Hematopoietic multipotent progenitor cell (in vitro differentiated cells): ENCODE data around the gene TEKTIP1. TPM values are rescaled to one million over a fixed set of nuclear protein-coding genes. Genes with fewer than 3 reads are reported as not detected.
"Not testable (repeated sequence)": the region's sequence is repeated elsewhere in the genome, so short reads cannot be mapped to it uniquely, and the experiment has no call there.

ENCODE experiments used
- DNase-seq, 3 donors: peaks; one replicate each; pipeline ENCODE4 v3.0.0-alpha.2; 2011 to 2015; ENCODE audit warnings: low read depth in 2 of 3, low spot score in 2 of 3
- small RNA-seq: library from RNA; depleted of rRNA; stranded (forward); fragments of <200 nt; gene quantifications from one replicate; pipeline ENCODE3, GENCODE V24; 2012
- total RNA-seq: library from RNA; depleted of rRNA; stranded (reverse); fragments of >200 nt; gene quantifications from one replicate; pipeline ENCODE4 v1.2.3, GENCODE V29; 2012

The TEKTIP1 gene
- total RNA-seq, 1 donor, result 0.54 TPM

DNA sequence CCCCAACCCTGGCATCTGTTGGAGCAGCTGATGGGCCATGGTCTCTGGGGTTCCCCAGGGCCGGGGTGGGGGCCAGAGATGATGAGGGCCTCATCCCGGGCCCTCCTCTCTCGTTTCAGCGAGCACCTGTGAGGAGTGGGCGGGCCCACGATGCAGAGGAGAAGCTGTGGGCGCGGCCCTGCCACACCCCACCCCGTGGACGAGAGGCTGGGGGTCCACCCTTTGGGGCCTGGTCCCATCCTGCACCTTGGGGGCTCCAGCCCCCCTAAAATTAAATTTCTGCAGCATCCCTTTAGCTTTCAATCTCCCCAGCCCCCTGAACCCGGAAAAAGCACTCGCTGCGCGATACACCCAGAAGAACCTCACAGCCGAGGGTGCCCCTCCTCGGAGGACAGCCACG, 39.4 kb downstream of the TEKTIP1 start:
- no peak for DNase-seq

DNA sequence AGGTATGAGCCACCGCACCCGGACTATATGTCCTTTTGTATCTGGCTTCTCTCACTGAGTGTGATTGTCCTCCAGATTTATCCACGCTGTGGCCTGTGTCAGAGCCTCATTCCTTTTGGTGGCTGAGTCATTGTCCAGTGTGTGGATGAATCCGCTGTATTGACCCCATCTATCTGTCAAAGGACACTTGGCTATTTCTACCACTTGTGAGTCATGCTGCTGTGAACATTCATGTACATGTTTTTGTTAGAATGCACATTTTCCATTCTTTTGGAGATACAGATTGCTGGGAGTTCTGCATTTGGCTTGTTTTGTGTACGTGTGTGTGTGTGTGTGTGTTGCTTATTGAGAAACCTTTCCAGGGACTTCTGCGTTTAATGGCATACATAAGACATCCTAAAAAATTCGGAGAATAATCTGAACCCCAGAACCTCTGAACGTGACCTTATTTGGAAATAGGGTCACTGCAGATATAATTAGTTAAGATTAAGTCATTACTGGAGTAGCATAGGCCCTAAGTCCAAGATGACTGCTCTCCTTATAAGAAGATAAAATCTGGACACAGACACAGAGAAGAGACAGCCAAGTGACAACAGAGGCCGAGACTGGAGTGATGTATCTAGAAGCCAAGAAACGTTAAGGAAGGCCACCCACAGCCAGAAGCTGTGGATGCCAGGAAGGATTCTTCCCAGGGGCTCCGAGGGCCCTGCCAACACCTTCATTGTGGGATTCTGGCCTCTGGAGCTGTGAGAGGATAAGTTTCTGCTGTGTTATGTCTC, 41.4 kb downstream of the TEKTIP1 start:
- no peak for DNase-seq

- not testable (repeated sequence) for DNase-seq
Observed at GRCh38 chr19:3581792-3582191, 42.8 kb downstream of the TEKTIP1 start.

GRCh38 chr19:3584036-3584802, 45.2 kb downstream of the TEKTIP1 start:
- DNase-seq, result not testable (repeated sequence)

- no peak for DNase-seq
Observed at GRCh38 chr19:3585301-3586126, 46.5 kb downstream of the TEKTIP1 start, which contains the start of gene GIPC3. Gene GIPC3 (plus strand): TSS chr19:3585478. CDS start chr19:3585598, 120 bp downstream.

DNA sequence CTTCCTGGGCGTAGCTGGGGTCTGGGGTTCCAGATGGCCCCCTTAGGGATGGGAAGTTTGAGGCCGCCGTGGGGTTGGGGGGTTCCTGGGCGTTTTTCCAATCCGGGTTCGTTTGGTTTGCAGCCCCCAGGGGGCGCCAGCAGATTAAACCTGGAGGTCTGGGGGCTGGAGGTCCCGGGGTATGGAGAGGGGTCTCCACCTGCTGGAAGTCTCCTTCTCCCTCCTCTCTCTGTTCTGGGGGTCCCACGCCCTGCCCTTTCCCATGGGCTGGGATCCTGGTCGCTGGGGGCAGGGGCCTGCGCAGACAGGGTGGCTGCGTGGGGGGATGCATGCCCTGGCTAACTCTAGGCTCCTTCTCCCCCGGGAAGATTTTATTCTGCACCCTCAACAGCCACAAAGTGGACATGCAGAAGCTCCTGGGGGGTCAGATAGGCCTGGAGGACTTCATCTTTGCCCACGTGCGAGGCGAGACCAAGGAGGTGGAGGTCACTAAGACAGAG, 47.2 kb downstream of the TEKTIP1 start:
- peak in 1 of 3 donors; percentile 67 for DNase-seq

DNA sequence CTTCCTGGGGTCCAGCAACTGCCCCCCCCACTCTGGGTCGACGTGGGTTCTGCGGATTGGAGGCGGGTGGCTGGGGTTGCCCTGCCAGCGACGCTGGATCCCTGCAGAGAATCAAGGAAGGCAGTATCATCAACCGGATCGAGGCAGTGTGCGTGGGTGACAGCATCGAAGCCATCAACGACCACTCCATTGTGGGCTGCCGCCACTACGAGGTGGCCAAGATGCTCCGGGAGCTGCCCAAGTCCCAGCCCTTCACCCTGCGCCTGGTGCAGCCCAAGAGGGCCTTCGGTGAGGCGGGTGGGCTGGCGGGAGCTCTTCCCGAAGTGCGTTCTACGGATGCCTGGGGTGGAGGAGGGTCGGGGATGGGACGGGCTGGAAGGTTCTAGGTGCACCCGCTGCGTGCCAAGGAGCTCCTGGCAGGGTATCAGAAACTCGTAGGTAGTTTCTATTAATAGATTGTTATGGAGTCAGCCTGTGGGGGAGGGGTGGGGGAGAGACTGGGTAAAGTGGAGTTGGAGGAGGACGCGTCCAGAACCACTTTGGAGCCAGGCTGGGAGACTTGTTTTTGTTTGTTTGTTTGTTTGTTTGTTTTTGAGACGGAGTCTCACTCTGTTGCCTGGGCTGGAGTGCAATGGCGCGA, 47.9 kb downstream of the TEKTIP1 start:
- no peak for DNase-seq

DNA sequence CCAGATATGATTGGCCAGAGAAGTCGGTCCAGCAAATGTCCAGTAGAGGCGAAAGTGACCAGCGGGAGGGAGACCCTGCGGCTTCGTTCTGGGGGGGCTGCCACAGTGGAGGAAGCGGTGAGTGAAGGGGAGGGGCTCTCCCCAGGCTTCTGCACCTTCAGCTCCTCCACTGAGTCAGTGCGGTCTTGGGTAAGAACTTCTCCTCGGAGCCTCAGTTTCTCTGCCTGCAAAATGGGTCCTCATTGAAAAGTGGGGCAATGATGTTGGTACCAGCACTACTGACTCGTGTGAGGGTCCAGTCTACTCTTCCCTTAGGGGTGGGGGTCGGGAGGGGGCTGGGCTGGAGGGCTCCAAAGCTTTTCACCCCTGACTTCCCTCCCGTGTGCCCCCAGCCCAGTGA, 50.5 kb downstream of the TEKTIP1 start:
- DNase-seq, result no peak

DNA sequence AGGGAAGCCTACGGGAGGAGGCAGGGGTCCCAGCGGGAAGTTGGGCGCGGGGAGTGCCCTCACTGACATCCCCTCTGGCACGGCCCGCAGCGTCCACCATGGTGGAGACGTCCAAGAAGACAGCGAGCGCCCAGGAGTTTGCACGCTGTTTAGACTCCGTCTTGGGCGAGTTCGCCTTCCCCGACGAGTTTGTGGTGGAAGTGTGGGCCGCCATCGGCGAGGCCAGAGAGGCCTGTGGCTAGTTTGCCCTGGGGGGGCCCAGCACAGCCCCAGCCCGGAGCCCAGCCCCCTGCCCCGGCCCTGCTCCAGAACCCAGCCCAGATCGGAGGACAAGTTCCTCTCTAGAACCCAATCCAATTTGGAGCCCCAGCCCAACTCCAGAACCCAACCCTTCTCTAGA, 51.0 kb downstream of the TEKTIP1 start:
- no peak for DNase-seq

- DNase-seq, result no peak
Observed at GRCh38 chr19:3590991-3591659, 52.2 kb downstream of the TEKTIP1 start.

GRCh38 chr19:3591876-3592613, 53.1 kb downstream of the TEKTIP1 start:
- DNase-seq, result no peak

- peak in 1 of 3 donors; percentile 46 for DNase-seq
Observed at GRCh38 chr19:3593156-3593555, 54.2 kb downstream of the TEKTIP1 start.

Small RNAs within 50 kb of the gene (small RNA-seq; reads per million reads assigned to genes)
- gene AC005786.1 (not detected), gene RF00212 (not detected)

Other genes starting within 250 kb of the TEKTIP1 start
- 36.1 TPM for gene NFIC, start 172.6 kb upstream of the TEKTIP1 start, total RNA-seq
- 75.7 TPM for gene SMIM24, start 58.6 kb upstream of the TEKTIP1 start, total RNA-seq
- gene SMIM44, start 55.7 kb upstream of the TEKTIP1 start, total RNA-seq, result not detected
- 9.2 TPM for gene DOHH, start 38.5 kb upstream of the TEKTIP1 start, total RNA-seq
- gene FZR1, start 32.9 kb upstream of the TEKTIP1 start, total RNA-seq, result 85.6 TPM
- gene MFSD12, start 18.4 kb downstream of the TEKTIP1 start, total RNA-seq, result 82.4 TPM
- gene HMG20B, start 33.8 kb downstream of the TEKTIP1 start, total RNA-seq, result 99.1 TPM
- 2.4 TPM for gene GIPC3, start 46.3 kb downstream of the TEKTIP1 start, total RNA-seq
- gene TBXA2R, start 67.7 kb downstream of the TEKTIP1 start, total RNA-seq, result 1.3 TPM
- gene CACTIN, start 87.6 kb downstream of the TEKTIP1 start, total RNA-seq, result 48.2 TPM
- 23.4 TPM for gene PIP5K1C, start 161.3 kb downstream of the TEKTIP1 start, total RNA-seq
- gene TJP3, start 169.2 kb downstream of the TEKTIP1 start, total RNA-seq, result 1.1 TPM
- gene APBA3, start 222.5 kb downstream of the TEKTIP1 start, total RNA-seq, result 36.4 TPM
- 42.0 TPM for gene MRPL54, start 223.5 kb downstream of the TEKTIP1 start, total RNA-seq
- gene RAX2, start 233.1 kb downstream of the TEKTIP1 start, total RNA-seq, result under 0.01 TPM
- 160 TPM for gene MATK, start 247.2 kb downstream of the TEKTIP1 start, total RNA-seq